H1 (cell line): ENCODE data around the gene MUC4. TPM values are rescaled to one million over a fixed set of nuclear protein-coding genes. Genes with fewer than 3 reads are reported as not detected.

ENCODE experiments used
- CHD7 ChIP-seq: fragments of 300-600 bp; sonication (generic); IDR thresholded peaks from 2 replicates; pipeline ENCODE4 v1.7.1; 2012; ENCODE audit warnings: low read length, moderate library complexity, mild to moderate bottlenecking, inconsistent platforms; ENCODE audit not compliant: insufficient replicate concordance
- EGR1 ChIP-seq: IDR thresholded peaks from 2 replicates; pipeline ENCODE4 v1.6.1; 2011; ENCODE audit warnings: low read depth, low read length, borderline replicate concordance
- polyA plus RNA-seq, 7 experiments: library from polyadenylated mRNA; depleted of rRNA in 3 of 7; stranded (reverse) in 5 of 7; unstranded in 2 of 7; fragments of >200 nt in 5 of 7; fragments of 200-250 nt in 2 of 7; gene quantifications; 1 replicate in 5 of 7; 2 replicates in 1 of 7; 4 replicates in 1 of 7; pipeline versions ENCODE4 v1.2.1 to v1.2.3, GENCODE V29; 2011 to 2013; ENCODE audit warnings: missing spikeins in 2 of 7, mixed read lengths in 2 of 7
- total RNA-seq: library from RNA; stranded (reverse); fragmentation: NEBNext Ultra II Directional; extraction: Animal tissue kit (Norgen Biotek cat#: 25700); gene quantifications from 2 replicates; pipeline ENCODE4 v1.2.1, GENCODE V29; 2021

Gene MUC4
- total and polyA plus RNA-seq, 2 of the 8 experiments (the other 6 are each of a cell fraction or from before 2014, with no cell fraction given), result 0.89 to 2.0 TPM

- no peak for TF ChIP-seq CHD7
- TF ChIP-seq EGR1, result no peak
Measured at GRCh38 chr3:195818301-195818700, 6.6 kb upstream of the MUC4 start (continued).
